Endodermal cell (in vitro differentiated cells): ENCODE data around the gene ZNF552. TPM values are rescaled to one million over a fixed set of nuclear protein-coding genes. Genes with fewer than 3 reads are reported as not detected.

Source experiments
- DNase-seq: peaks from one replicate; pipeline ENCODE4 v3.0.0-alpha.2; 2017
- H3K27ac ChIP-seq: 2 replicates; pipeline ENCODE4 v1.5.1; 2013; ENCODE audit warnings: mild to moderate bottlenecking, low read depth, low read length, moderate library complexity
- H3K27me3 ChIP-seq: 2 replicates; pipeline ENCODE4 v1.6.1; 2013; ENCODE audit warnings: mild to moderate bottlenecking, low read length, moderate library complexity; ENCODE audit not compliant: insufficient read depth, control insufficient read depth, poor library complexity, severe bottlenecking
- H3K36me3 ChIP-seq: 2 replicates; pipeline ENCODE4 v1.7.0; 2013; ENCODE audit warnings: mild to moderate bottlenecking, low read length, moderate library complexity; ENCODE audit not compliant: control insufficient read depth, insufficient read depth
- H3K4me1 ChIP-seq: one replicate; pipeline ENCODE4 v1.7.0; 2013; ENCODE audit warnings: low read length; ENCODE audit not compliant: control insufficient read depth, insufficient read depth
- H3K4me3 ChIP-seq: 2 replicates; pipeline ENCODE4 v1.5.1; 2013; ENCODE audit warnings: mild to moderate bottlenecking, low read length, moderate library complexity
- H3K9ac ChIP-seq: 2 replicates; pipeline ENCODE4 v1.6.1; 2013; ENCODE audit warnings: mild to moderate bottlenecking, low read length, moderate library complexity; ENCODE audit not compliant: poor library complexity, severe bottlenecking; ENCODE audit errors: extremely low read depth
- H3K9me3 ChIP-seq: 2 replicates; pipeline ENCODE4 v1.6.1; 2013; ENCODE audit warnings: mild to moderate bottlenecking, low read length, moderate library complexity; ENCODE audit not compliant: control insufficient read depth
- H3K27ac Mint-ChIP-seq: 2 replicates; pipeline ENCODE4 v1.8.0; 2020; ENCODE audit warnings: mixed read lengths
- H3K27me3 Mint-ChIP-seq: 2 replicates; pipeline ENCODE4 v1.8.0; 2021; ENCODE audit warnings: mild to moderate bottlenecking, mixed read lengths; ENCODE audit not compliant: insufficient read depth
- H3K36me3 Mint-ChIP-seq: 2 replicates; pipeline ENCODE4 v1.8.0; 2020; ENCODE audit warnings: low read depth, mixed read lengths
- H3K4me1 Mint-ChIP-seq: 2 replicates; pipeline ENCODE4 v1.8.0; 2020; ENCODE audit warnings: mixed read lengths
- H3K4me3 Mint-ChIP-seq: 2 replicates; pipeline ENCODE4 v1.8.0; 2020; ENCODE audit warnings: mild to moderate bottlenecking, moderate library complexity, mixed read lengths
- H3K9me3 Mint-ChIP-seq: 2 replicates; pipeline ENCODE4 v1.8.0; 2020; ENCODE audit warnings: mild to moderate bottlenecking, mixed read lengths
- WGBS, 2 experiments: methylation state at CpG; one replicate each; pipeline versions ENCODE4 v1.1.5 to v1.1.7; 2013; ENCODE audit warnings: missing lambda C conversion rate in 2 of 2, mixed read lengths in 1 of 2; ENCODE audit not compliant: insufficient coverage in 1 of 2, insufficient read length in 1 of 2; 5-methylcytosine and 5-hydroxymethylcytosine counted together
- total RNA-seq, 2 donors: library from RNA; stranded (reverse); fragmentation: NEBNext Ultra II Directional in 1 of 2; extraction: Animal tissue kit (Norgen Biotek cat#: 25700) in 1 of 2; gene quantifications; 2 replicates in 1 of 2; 3 replicates in 1 of 2; pipeline ENCODE4 v1.2.1, GENCODE V29; 2021
- TF ChIP-seq, protein P1 (sequence below): fragments of 200-600 bp; sonication (generic); conservative IDR thresholded peaks from 2 replicates; pipeline ENCODE4 v1.5.0; 2021; ENCODE audit warnings: antibody characterized with exemption, mild to moderate bottlenecking

Gene ZNF552
- total RNA-seq, 2 donors from 2014 or later = 17.4 to 18.8 TPM

DNA sequence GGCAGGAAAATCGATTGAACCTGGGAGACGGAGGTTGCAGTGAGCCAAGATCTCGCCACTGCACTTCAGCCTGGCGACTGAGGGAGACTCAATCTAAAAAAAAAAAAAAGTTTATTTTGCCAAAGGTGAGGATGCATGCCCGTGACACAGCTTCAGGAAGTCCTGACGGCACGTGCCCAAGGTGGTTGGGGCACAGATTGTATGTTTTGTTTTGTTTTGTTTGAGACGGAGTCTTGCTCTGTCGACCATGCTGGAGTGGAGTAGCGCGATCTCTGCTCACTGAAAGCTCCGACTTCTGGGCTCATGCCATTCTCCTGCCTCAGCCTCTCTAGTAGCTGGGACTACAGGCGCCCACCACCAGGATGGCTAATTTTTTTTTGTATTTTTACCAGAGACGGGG, 3.3 kb upstream of the ZNF552 start:
- Mint-ChIP-seq H3K9me3 (no peaks in the 10 kb centered on the region), H3K4me1 (peaks cover 43% of the 10 kb centered on the region), H3K36me3 (peaks cover 20% of the 10 kb centered on the region), H3K27ac (peak overlapping the region; percentile 97), H3K4me3 (no peak overlapping the region), H3K27me3 (no peaks in the 10 kb centered on the region)
- no peak for DNase-seq
- H3K9ac ChIP-seq = no peak overlapping the region
- 95 to 96% methylated on average over 9 to 14 of the region's 14 CpGs for WGBS, 2 experiments
- TF ChIP-seq, protein P1, sequence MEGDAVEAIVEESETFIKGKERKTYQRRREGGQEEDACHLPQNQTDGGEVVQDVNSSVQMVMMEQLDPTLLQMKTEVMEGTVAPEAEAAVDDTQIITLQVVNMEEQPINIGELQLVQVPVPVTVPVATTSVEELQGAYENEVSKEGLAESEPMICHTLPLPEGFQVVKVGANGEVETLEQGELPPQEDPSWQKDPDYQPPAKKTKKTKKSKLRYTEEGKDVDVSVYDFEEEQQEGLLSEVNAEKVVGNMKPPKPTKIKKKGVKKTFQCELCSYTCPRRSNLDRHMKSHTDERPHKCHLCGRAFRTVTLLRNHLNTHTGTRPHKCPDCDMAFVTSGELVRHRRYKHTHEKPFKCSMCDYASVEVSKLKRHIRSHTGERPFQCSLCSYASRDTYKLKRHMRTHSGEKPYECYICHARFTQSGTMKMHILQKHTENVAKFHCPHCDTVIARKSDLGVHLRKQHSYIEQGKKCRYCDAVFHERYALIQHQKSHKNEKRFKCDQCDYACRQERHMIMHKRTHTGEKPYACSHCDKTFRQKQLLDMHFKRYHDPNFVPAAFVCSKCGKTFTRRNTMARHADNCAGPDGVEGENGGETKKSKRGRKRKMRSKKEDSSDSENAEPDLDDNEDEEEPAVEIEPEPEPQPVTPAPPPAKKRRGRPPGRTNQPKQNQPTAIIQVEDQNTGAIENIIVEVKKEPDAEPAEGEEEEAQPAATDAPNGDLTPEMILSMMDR = no peak
- H3K9me3 ChIP-seq = no peaks in the 10 kb centered on the region
- no peaks in the 10 kb centered on the region for H3K27me3 ChIP-seq
- no peak overlapping the region for H3K4me3 ChIP-seq
- no peak overlapping the region for H3K27ac ChIP-seq
- H3K36me3 ChIP-seq = peaks cover 17% of the 10 kb centered on the region
- H3K4me1 ChIP-seq = peaks cover 14% of the 10 kb centered on the region

DNA sequence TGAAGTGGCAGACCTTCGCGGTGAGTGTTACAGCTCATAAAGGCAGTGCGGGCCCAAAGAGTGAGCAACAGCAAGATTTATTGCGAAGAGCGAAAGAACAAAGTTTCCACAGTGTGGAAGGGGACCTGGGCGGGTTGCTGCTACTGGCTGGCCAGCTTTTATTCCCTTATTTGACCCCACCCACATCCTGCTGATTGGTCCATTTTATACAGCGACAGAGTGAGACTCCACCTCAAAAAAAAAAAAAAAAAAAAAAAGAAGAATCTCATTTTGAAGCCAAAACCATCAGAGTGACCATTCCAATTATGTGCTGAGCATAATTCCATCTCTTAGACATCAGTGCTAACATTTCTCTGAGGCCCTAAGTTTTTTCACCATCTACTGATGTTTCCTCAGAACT, 1.9 kb upstream of the ZNF552 start:
- Histone ChIP-seq H3K4me1 (peaks cover 14% of the 10 kb centered on the region), H3K27ac (no peak overlapping the region), H3K27me3 (no peaks in the 10 kb centered on the region), H3K4me3 (no peak overlapping the region), H3K9me3 (no peaks in the 10 kb centered on the region), H3K9ac (no peak overlapping the region), H3K36me3 (peaks cover 16% of the 10 kb centered on the region)
- peaks cover 20% of the 10 kb centered on the region for H3K36me3 Mint-ChIP-seq
- no peaks in the 10 kb centered on the region for H3K27me3 Mint-ChIP-seq
- H3K27ac Mint-ChIP-seq = no peak overlapping the region
- peaks cover 41% of the 10 kb centered on the region for H3K4me1 Mint-ChIP-seq
- no peak overlapping the region for H3K4me3 Mint-ChIP-seq
- TF ChIP-seq, protein P1 = no peak
- peak; percentile 63 for DNase-seq
- H3K9me3 Mint-ChIP-seq = no peaks in the 10 kb centered on the region
- WGBS, 2 experiments = 95 to 98% methylated on average over 6 to 7 of the region's 7 CpGs

DNA sequence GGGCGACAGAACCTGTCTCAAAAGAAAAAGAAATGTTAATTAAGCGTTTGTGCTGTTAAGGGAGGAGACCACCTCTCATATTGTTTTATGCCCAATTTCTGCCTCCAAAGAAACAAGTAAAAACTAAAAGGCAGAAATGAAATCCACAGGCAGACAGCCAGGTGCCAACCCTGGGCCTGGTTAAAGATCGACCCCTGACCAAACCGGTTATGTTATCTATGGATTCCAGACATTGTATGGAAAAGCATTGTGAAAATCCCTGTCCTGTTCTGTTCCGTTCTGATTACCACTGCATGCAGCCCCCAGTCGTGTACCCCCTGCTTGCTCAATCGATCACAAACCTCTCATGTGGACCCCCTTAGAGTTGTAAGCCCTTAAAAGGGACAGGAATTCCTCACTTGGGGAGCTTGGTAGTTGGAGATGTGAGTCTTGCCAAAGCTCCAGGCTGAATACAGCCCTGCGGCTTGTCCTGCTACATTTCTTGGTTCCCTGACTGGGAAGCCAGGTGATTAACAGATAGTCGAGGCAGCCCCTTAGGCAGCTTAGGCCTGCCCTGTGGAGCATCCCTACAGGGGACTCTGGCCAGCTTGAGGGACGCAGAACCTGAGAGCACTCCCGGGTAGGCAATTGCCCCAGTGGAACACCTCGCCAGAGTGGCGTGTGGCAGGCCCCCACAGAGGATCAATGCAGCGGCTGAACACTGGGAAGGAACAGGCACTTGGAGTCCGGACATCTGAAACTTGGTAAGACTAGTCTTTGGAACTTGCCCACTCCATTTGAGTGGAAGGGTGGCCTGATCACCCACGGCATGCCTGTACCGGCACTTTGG, 748 bp upstream of the ZNF552 start:
- WGBS, 2 experiments = 92 to 93% methylated on average over 12 to 15 of the region's 17 CpGs
- H3K36me3 Mint-ChIP-seq = peaks cover 19% of the 10 kb centered on the region
- Histone ChIP-seq H3K36me3 (peaks cover 15% of the 10 kb centered on the region), H3K9me3 (no peaks in the 10 kb centered on the region), H3K27ac (no peak overlapping the region), H3K27me3 (no peaks in the 10 kb centered on the region), H3K4me3 (peak overlapping the region; percentile 96), H3K9ac (no peak overlapping the region), H3K4me1 (peaks cover 14% of the 10 kb centered on the region)
- no peaks in the 10 kb centered on the region for H3K9me3 Mint-ChIP-seq
- H3K4me3 Mint-ChIP-seq = peak overlapping the region; percentile 95
- no peak for DNase-seq
- peak overlapping the region; percentile 95 for H3K27ac Mint-ChIP-seq
- TF ChIP-seq, protein P1 = no peak
- peaks cover 40% of the 10 kb centered on the region for H3K4me1 Mint-ChIP-seq
- H3K27me3 Mint-ChIP-seq = no peaks in the 10 kb centered on the region
